IPS-11a (cell line): ENCODE data around the gene RASGRF1.

Source experiments
- H3K4me3 ChIP-seq: one replicate; pipeline ENCODE4 v1.5.1; 2013; ENCODE audit warnings: low read depth, low read length, control low read depth

Gene RASGRF1

DNA sequence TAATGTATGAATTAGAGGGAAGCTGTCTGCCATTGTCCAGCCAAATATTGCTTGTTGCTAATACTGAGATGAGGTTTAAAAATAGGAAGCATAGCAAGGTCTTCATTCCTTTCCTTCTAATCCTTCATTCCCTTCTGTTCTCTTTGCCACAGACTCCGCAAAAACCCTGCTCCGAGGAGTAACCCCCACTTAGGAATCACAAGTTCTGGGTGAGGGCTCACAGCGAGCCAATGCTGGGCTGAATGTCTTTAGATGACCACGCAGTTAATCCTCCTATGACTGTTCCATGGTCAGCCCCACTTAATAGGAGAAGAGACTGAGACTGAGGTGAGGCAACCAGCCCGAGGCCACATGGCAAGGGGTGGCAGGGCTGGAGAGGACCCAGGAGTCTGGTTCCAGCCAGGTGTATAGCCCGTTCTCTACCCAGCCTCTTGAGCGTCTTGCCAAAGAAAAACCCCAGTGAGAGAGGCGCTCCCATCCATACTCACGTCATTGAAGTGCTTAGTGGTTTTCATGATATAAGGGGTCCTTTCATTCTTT, 100.8 kb downstream of the RASGRF1 start:
- no peak overlapping the region for H3K4me3 ChIP-seq

DNA sequence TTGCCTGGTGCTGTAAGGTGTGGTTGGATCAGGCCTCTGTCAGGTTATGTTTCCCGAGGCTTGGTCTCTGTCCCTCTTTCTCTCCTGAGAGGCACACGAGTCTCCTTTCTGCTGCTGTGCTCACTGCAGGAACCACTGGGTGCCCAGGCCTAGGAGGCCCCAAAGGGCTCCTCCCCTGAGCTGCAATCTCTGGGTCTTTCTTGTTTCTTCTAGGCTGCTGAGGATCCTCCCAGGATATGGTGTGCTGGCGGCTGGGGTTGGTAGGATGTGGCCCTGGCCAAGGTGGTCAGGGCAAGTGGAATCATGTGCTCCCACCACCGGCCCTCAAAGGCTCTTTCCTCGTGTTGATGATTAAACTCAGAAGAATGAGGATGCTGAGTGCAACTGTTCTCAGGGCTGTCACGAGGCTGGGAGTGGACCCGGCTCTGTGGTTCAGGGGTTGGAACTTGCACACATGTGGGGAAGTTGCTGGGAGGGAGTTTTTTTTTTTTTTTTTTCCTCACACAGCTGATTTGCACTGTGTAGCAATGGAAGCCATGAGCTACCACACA, 102.1 kb downstream of the RASGRF1 start:
- H3K4me3 ChIP-seq = no peak overlapping the region

DNA sequence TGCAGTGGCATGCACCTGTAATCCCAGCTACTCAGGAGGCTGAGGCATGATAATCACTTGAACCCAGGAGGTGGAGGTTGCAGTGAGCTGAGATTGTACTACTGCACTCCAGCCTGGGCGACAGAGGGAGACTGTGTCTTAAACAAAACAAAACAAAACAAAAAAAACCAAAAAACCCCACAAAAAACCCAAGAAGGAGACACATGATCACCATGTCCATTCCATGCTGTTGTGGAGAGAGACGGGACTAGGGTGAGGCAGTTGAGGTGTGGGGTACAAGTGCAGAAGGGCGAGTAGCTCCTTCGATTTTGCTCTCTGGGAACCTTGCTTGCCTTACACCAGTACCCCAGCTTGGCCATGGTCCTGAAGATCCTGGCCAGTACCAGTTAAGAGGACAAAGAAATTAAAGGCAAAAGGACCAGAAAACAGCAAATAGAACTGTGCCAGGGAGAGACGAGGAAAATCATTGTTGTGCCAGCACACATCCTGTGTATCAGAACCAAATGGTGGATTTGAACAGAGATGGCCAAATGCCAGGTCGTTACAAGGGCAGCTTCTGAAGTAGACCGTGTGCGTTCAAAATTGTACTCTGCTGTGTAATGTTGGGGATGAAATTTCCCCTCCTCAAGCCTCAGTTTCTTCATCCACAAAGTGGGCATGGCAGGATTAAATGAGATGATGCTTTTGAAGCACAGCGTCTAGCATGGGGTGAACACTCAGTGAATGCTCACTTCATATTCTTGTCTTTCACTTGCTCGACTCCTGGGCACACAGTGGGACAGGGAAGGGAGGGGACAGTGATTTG, 102.8 kb downstream of the RASGRF1 start:
- H3K4me3 ChIP-seq = no peak overlapping the region

DNA sequence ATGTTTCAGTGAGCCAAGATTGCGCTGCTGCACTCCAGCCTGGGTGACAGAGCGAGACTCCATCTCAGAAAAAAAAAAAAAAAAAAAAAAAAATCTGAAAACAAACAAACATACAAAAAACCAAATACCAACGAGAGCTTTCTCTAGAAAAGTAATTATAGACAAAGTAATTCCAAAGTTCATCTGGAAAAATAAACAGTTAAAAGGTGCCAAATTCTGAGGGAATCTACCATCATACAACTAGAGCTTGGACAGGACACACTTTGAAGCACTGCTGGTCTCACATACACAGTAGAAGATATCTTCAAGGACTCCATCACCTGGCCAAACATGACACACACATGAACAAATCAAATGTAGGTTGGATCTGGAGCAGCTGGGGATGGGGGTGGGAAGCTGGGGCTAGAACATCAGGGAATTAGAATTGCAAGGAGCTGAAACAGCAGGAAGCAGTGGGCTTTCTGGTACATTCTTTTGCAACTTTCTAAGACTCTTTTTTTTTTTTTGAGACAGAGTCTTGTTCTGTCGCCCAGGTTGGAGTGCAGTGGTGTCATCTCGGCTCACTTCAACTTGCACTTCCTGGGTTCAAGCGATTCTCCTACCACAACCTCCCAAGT, 104.6 kb downstream of the RASGRF1 start:
- no peak overlapping the region for H3K4me3 ChIP-seq

DNA sequence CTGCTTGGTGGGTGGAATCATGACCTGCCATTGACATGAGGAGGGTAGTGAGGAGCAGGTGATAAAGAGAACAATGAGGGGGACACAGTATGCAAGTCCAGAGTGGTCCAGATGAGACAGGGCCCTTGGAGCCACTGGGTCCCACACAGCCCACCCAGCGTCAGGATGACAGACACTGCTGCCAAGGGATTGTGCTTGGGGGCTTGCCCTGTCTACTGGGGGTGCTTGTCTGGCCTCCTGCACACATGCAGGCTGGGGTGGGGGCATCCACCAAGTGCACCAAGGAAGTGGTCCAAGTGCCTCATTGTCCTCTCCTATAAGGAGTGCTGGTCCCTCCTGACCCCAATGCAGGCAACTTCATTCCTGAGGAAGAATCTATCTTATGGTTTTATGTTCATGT, 106.5 kb downstream of the RASGRF1 start:
- no peak overlapping the region for H3K4me3 ChIP-seq

DNA sequence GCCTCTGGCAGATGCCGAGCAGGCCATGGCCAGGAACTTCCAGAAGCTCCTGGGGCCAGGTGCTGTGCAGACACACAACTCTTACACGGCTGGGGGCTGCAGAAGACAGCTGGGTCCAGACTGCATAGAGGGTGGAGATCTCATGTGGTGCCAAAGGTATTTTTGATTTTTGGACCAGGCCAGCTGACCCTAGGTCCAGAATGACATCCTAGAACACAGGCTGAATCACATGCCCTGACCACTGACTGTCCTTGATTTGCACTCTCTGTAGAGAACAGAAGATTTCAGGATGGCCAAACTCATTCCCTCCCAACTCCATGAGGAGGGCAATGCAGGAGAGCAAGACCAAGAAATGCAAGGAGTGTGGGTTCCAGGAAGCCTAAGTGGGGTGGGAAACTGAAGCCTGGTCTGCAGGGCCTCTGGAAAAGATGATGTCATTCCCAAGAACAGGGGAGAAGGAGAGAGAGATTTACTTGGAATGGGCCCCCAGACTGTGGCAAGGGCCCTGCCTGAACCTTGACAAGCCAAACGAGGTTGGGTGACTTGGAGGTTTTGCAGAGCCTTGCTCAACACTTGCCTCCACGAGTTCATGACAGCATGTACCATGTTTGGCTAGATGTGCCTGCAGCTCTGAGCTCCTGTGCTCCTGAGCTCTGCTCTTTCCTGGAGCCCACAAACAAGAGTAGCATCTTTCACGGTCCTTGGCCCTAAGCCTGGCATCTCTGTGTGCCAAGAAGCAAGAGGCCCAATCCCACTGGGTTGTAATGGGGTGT, 107.2 kb downstream of the RASGRF1 start:
- H3K4me3 ChIP-seq = no peak overlapping the region

DNA sequence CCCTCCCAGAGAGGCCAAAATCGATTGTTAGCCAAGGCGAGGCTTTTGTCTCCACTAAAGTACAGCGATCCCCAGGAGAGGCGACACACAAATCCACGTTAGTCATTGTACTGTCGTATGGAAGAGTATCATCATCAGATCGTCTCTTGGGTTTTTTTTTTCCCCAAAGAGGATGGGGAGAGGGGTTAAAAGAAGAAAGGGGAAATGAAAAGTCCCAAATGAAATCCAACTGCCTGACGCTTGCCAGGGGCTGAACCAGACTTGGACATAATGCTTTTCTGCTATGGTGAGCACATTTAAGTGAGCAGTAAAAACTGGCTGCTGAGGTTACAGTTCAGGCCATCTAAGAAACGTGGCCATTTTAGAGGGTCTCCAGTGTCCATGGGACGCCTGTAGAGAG, 107.8 kb downstream of the RASGRF1 start:
- no peak overlapping the region for H3K4me3 ChIP-seq

DNA sequence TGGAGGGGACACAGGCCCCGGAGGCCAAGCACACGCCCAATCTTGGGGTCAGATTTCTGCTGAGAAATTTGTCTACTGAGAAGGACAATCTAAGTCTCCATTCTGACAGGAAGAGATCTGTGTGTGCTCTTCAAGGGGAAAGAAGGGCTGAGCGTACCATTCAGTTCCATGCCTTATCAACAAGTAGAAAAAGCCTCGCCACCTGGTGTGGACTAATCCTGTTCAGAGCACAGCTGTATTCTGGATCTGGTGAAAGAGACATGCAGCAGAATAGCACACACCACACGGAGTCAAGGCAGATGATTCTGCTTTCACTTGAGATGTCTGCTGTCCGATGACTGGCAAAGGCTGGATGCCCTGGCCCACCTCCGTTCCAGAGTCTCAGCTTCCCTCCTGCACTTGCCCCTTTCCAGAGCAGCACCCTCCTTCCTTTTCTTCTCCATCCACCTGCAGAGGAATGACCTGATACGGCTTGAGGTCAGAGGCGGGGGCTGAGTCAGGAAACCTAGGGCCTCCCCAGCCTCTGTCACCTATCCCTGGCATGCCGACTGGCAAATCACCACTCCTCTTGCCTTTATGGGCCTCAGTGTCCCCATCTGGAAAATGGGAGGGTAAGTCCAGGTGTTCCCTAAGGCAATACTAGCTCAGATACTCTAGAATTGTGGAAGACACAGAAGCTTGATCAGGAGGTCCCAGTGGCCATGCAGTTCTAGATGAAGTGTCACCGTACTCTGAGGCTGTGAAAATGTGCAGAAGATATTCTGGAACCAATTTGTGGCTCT, 108.9 kb downstream of the RASGRF1 start:
- no peak overlapping the region for H3K4me3 ChIP-seq

DNA sequence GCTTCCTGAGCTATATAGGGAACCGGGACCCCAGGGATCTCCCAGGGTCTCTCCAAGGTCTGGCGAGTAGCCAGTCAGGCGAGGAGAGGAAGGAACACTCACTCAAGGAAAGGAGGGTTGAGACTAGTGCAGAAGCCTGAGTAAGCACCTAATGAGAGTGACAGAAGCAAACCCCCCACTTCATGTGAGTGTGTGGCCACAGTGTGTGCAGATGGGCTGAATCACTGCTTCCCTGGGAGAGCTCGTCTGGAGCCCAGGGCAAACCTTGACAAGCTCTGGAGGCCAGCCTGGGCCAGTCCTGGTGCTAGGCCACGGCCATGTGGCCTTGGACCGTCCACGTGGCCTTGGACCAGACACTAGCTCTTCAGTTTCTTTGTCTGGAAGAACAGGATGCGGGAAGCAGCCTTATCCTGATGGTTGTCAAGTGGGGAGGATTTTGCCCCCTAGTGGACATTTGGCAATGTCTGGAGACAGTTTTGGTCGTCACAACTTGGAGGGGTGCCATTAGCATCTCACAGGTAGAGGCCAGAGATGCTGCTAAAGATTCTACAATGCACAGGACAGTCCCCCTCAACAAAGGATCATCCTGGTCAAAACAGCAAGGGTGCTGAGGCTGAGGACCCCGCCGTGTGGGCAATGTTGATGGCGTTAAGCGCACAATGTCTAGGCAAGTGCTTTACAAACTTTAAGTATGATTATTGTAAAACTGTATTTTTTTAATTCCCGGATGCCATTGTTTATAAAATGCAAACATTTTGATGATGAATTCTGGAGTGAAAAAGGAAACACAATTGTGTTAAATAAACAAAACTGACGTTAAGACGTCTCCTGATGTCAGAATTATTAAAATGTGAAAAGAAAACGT, 110.9 kb downstream of the RASGRF1 start:
- H3K4me3 ChIP-seq = no peak overlapping the region

DNA sequence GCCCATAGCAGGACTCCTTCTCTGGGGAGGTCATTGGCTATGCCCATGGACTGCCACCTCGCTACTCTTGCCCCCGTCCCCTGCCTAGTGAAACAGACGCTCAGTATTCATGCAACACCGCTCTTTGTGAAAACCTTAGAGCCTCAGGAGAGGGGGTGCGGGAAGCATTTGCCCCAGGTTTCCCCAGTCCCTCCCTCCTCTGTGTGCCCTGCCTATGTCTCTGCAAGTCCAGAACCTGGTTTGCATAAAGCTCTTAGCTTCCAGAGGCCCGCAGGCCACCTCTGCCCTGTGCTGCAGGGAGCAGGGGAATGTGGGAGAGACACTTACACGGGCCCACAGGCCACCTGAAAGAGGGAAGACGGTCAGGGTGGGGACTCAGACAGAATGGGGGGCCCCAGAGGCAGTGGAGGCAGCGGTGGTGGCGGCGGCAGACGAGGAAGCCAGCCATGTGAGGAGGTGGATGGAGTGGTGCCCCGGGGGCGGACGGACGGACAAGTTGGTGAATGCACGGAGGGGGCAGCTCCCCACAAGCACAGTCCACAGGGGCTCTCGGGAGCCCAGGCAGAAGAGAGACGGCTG, 111.9 kb downstream of the RASGRF1 start:
- H3K4me3 ChIP-seq = no peak overlapping the region

DNA sequence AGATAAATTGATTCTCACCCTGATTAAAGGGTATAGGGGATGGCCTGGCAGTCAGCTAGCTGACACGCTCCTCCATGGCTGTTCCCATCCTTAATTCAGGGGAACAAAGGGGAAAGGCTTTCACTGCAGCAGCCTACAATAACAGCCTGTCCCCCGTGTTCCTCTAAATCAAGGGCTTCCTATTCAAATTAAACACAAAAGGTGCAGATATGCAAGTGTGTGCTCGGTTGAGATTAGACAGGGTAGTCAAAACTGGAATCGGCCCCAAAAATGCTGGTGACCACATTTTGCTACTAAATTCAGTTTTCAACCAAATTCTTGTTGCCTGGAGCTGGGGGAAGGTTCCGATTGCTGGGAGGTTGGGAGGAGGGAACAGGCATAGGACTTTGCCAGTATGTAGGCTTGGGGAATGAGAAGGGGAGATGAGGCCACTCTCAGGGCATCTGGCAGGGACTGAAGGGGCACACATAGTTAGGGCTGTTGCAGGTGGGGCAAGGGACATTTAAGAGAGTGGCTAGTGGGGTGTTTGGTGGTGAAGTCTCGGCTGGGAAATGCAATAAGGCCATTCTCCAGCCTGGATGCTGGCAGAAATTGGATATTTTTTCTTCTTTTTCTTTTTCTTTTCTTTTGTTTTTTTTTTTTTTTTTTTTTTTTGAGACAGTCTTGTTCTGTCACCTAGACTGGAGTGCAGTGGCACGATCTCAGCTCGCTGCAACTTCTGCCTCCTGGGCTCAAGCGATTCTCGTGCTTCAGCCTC, 112.8 kb downstream of the RASGRF1 start:
- no peak overlapping the region for H3K4me3 ChIP-seq

DNA sequence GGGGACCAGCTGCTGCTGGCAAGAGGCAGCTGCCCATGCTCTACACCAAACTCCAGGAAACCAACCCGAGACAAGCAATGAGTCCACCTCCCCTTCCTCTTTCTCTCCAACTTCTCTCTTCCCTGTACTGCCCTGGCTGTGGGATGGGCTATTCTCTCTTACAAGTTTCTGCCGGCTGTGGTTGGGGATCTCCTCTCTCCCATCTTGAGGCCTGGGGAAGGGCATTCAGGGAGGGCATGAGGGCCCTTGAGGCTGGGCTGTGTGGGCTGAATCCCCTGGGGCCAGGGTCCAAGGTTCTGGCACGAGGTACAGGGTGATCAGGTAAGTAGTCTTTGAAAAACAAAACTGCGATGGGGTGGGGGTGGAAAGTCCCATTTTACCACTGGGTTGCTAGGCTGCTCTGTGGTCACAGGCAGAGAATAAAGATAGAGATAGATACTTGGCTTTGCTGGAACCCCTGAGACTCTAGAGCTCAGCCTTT, 113.4 kb downstream of the RASGRF1 start:
- H3K4me3 ChIP-seq = no peak overlapping the region

DNA sequence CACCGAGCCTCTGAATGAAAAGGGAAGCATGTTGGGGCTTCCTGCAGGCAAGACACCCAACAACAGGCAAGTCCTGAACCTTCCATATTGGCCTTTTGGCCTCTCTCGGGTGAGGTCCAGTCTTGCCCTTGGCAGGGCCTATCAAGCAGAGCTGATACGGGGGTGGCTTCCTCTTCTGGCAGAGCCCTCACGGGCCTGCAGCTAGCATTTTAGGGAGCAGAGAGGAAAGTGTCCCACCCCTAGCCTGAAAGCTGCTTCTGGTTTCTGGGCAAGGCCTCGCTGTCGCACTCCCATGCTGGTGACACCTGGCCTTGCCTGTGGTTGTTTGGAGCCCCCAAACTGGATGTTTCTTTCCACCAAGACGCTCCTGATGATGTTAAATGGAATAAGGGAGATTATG, 113.9 kb downstream of the RASGRF1 start:
- no peak overlapping the region for H3K4me3 ChIP-seq

DNA sequence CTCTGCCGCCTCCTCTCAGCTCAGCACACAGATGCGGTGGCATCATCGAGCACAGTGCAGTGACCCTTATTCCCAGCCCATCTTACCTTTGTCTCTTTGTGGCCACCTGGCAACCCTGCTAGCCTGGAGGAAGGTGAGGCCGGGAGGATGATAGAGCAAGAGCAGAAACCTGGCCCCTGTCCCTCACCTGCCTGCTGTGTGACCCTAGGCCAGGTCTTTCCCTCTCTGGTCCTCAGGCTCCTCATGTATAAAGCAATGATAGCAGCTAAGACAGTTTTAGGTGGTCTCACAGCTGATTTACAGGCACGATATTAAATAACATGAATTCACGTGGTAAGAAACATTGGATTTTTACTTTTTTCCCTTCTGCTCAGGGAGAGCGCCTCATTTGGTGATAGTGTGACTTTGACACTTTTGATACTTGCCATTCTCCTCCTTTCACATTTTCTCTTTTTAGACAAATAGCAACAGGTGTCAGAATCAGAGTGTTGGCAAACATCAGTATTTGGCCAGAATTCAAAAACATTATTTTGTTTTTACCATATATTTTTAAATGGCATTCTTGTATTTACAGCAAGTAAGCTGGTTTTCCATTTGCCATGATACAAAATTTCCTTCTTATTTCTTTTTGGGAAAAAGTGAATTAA, 116.2 kb downstream of the RASGRF1 start:
- no peak overlapping the region for H3K4me3 ChIP-seq

DNA sequence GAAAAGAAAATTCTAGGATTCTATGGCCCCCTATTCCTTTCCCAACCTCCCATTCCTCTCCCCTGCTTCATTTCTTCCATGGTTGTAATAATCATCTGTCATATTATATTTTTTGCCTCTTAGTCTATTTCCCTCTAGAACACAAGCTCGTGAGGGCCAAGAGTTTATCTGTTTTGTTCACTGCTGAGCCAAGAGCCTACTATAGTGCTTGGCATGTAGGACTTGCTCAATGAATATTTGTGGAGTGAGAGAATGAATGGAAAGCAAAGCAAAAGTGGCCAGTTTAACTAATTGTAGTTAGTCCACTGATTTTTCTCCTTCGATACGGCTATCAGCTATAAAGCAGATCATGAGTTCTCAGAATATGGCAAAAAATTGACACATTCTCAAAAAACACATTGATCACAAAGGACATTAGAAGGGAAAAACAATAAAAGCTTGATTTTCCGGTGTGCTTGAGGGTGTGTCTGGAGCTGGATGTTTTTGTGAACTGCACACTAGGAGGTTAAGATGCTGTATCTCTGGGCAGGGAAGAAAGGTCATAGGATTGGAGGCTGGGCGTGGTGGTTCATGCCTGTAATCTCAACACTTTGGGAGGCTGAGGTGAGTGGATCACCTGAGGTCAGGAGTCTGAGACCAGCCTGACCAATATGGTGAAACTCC, 120.8 kb downstream of the RASGRF1 start:
- H3K4me3 ChIP-seq = no peak overlapping the region

DNA sequence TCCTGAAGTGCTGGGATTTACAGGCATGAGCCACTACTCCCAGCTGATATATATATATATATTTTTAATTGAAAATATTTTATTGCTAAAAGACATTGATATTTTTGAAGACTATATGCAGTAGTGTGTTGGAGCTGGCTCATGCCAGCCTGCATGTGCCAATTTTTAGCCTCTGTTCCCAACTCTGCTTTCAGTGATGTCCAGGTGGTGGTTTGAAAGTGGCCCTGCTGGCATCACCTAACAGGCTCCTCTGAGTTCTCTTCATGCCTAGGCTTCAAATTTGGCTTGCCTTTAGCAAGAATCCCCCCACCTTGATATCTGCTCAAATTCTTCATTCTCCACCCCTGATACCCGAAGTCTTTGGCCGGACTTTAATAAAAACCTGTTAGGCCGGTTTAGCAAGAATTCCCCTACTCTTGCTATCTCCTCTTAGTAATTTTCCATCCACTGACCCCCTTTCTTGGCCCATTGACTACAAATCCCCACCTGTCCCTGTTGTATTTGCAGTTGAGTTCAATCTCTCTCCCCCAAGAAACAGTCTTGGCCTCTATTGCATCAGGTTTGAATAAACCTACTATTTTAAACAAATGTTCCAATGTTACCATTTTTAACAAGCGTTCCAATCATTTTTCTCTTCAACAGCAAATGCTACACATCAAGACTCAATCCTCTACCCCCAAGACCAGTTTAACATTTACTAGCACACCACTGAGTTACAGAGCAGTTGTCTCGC, 121.9 kb downstream of the RASGRF1 start:
- no peak overlapping the region for H3K4me3 ChIP-seq

DNA sequence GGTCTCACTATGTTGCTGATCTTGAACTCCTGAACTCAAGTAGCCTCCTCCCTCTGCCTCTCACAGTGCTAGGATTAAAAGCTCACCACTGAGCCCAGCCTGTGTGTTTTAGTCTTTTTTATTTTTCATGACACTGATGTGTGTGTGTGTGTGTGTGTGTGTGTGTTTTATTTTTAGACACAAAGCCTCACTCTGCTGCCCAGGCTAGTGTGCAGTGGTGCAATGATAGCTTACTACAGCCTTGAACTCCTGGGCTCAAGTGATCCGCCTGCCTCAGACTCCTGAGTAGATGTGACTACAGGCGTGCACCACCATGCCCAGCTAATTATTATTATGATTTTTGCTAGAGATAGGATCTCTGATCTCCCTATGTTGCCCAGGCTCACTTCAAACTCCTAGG, 122.5 kb downstream of the RASGRF1 start:
- H3K4me3 ChIP-seq = no peak overlapping the region
